GM21515 (cell line): Measurements from ENCODE around the gene IL21R.

Experiments
- ATAC-seq: cut with Tn5 transposase; IDR thresholded peaks from one replicate; pipeline ENCODE4 v1.9.1; 2021; ENCODE audit not compliant: unreplicated experiment

Gene IL21R

GRCh38 chr16:27462846-27463682, 61.1 kb downstream of the IL21R start:
- ATAC-seq = no peak

DNA sequence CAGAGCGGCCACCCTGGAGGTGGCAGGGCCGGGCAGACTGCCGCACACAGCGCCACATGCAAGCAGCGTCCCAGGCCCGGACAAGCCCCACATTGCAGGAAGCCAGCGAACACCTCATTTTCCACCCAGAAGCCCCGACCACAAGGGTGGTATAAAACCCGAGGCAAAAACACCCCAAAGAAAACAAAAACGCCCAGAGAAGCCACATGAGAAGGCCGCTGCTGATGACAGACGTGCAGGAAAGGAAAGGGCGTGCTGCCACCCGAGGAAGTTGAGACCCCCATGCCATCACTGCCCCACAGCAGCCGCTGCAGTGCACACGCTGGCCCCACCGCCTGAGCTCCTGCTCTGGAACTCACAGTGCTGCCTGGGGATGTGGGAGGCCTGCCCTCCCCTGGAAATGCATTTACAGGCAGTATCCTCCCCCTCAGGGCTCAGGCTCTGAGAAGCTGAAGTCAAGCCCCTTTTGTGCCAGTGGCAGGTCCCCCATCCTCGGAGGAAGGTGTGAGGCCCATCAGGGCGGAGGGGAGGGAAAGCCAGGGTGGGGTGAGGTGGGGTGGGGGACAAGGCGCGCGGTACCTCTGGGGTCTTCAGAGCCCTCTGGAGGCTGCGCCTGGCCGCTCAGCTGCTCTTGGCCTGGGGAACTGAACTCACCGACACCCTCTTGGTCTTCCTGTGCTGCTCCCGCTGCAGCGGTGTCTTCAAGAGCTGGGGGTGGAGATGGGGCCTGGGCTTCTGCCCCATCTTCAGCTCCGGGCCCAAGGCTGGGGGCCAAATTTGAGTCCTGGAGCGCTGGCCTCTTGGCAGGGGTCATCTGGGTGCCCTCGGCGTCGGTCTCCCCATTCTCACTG, 62.0 kb downstream of the IL21R start:
- no peak for ATAC-seq

- no peak for ATAC-seq
These were observed 62.9 kb downstream of the IL21R start for GRCh38 chr16:27464626-27465482.

DNA sequence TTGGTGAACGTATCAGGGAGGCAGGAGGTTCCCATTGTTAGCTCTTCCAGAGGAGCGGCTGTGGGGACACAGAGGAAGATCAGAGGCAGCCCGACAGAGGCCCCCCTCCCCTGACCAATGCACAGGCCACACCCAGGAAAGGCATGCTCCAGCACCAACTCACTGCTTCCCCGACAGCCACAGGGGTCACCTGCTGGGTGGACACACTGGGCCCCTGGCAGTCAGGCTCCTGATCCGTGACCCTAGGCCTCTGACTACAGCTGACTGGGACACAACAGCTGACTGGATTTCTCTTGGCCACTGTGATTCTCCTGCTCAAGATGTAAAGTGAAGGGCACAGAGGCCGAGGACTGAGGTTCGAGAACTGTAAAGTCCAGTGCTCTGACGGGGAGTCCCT, 63.5 kb downstream of the IL21R start:
- no peak for ATAC-seq

- no peak for ATAC-seq
These were observed 67.1 kb downstream of the IL21R start for GRCh38 chr16:27468941-27469531.

- no peak for ATAC-seq
These were observed 68.8 kb downstream of the IL21R start for GRCh38 chr16:27470567-27471431.

- ATAC-seq = no peak
These were observed 69.7 kb downstream of the IL21R start for GRCh38 chr16:27471661-27472060.

DNA sequence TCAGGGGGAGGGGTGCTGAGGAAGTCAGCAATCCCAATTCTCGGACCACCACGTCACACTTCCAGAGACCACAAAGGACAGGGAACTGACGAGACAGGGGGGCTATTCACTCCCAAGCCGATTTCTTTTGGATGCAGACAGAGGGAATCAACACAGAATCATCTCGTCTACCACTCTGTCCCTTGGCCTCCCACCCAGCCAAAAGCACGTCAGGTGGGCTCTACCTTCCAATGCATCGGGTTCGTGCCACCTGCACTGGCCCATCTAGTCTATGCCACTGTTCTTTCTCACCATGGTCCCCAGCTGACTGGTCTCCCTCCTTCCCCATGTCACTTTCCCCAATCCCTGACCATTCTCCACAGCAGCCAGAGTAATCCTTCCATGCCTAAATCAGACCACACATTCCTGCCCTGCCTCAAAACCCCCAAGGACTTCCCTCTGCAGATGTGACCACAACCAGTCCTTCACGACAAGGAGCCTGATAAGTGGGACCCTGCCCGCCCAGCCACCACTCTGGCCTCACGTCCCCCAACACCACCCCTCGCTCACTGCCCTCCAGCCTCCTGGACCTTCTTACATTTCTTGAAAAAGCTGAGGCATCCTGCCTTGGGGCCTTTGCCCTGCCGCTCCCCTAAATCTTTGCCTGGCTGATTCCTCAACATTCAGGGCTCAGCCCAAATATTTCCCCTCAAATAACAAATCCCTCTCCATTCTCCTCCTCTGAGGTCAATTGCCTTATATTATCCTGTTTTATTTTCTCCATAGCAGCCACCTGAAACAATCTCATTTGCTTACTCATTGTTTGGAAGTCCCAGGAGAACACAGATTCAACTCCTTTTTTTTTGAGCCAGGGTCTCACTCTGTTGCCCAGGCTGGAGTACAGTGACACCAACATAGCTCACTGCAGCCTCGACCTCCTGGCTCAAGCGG, 70.4 kb downstream of the IL21R start:
- no peak for ATAC-seq

- no peak for ATAC-seq
These were observed 71.3 kb downstream of the IL21R start for GRCh38 chr16:27473101-27473900.

- ATAC-seq = no peak
These were observed 72.1 kb downstream of the IL21R start for GRCh38 chr16:27474041-27474440.

DNA sequence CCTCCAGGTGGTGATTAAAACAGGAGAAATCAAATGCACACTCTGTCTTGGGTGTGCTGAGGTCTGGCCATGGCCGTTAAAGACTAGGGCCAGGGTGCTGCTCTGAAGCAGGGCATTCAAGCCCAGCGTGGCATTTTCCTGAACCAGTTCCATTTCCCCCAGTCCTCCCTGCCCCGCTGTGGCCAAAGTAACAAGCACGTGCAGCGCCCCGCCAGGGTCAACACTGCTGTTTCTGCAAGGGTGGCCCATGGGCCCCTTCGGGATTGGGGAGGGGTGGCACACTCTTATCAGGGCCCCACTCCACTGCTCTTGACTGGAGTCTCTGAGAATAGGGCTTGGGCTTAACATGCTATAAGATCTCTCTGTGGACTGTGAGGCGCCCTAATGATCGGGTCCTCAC, 72.9 kb downstream of the IL21R start:
- no peak for ATAC-seq

- ATAC-seq = no peak
These were observed 73.6 kb downstream of the IL21R start for GRCh38 chr16:27475561-27475960.

DNA sequence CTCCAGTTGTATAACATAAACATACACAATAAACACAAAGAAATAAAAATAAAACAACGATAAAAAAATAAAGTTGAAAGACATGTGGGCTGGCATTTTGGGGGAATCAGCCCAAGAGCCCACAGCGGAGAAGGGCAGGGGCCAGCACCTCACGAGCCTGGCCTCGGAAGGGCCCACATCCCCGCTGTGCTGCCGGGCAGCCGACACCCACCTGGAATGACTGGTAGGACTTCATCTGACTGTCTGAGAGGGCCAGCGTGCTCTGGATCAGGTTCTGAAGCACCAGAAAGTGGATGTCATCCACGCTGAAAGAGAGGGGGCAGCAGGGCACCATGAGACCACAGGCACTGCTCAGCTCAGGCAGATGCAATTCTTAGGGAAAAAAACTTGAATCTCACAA, 74.3 kb downstream of the IL21R start:
- no peak for ATAC-seq

DNA sequence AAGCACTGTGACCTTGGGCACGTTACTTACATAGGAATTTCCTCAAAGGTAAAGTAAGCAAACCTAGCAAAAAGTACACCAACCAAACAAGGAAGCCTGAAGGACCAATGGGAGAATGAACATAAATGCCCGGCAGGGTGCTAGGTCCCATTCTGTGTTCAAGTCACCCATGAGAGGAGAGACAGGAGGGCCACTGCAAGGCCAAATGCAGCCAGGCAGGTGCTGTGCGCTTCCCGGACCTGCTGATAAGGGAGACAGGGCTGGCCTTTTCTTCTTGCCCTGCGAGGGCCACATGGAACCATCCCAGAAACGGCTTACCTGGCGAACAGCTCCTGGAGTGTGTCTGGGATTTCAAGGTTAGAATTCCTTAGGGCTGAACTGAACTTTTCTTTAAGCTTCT, 78.8 kb downstream of the IL21R start:
- no peak for ATAC-seq

DNA sequence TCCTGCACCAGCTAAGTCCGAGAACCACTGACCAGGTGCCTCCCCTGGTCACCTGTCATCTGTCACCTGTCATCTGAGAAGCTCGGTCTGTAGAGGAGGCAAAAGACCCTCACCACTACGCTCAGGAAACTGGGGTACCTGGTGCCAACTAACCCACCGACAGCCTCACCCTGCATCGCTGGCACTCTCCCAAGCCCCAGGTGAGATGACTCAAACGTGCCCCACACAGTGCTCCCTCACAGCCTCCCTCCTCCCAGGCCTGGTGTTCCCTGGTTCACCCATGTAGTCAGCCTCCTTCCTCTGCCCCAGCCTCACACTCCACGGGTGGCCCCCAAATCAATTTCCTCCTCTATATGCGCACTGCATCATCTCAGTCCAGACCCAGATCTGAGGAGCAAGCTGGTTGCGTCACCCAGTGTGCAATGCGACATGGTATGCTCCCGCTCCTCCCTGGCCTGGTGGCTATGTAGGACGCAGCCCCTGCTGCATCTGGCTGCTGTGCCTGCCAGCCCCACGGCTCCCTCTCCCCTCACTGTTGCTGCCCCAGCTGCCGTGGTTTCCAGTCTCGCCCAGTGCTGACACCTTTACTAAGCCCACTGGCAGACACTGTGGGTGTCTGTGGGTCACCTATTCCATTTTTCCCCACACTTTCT, 79.4 kb downstream of the IL21R start:
- no peak for ATAC-seq

- no peak for ATAC-seq
These were observed 80.6 kb downstream of the IL21R start for GRCh38 chr16:27482397-27483087.

GRCh38 chr16:27483088-27483437, 81.1 kb downstream of the IL21R start:
- ATAC-seq = no peak
